K562 (cell line): Measurements from ENCODE around the gene LAMB4. TPM values are rescaled to one million over a fixed set of nuclear protein-coding genes. Genes with fewer than 3 reads are reported as not detected.
A peak's percentile ranks its signal among the peaks of the same experiment; 100 is the strongest.

Experiments
- ARID1B ChIP-seq: fragments of 450-650 bp; IDR thresholded peaks from 2 replicates; pipeline ENCODE4 v1.6.1; 2016; ENCODE audit warnings: antibody characterized with exemption, mild to moderate bottlenecking, inconsistent platforms
- BRD9 ChIP-seq: fragments of 450-650 bp; IDR thresholded peaks from 2 replicates; pipeline ENCODE4 v1.6.1; 2018; ENCODE audit warnings: low read depth; ENCODE audit not compliant: partially characterized antibody
- CAMTA2 ChIP-seq: fragments of 250-450 bp; sonication (Bioruptor Pico); conservative IDR thresholded peaks from 2 replicates; pipeline ENCODE4 v1.5.1; 2022
- CBFA2T3 ChIP-seq: fragments of 450-650 bp; IDR thresholded peaks from 2 replicates; pipeline ENCODE4 v1.6.1; 2017
- EP300 ChIP-seq: IDR thresholded peaks from 2 replicates; pipeline ENCODE4 v1.6.1; 2012; ENCODE audit warnings: low read length, improper control_type of control experiment
- NR2C1 ChIP-seq, 2 experiments: fragments of 450-650 bp; IDR thresholded peaks; 2 replicates each; pipeline ENCODE4 v1.6.1; 2017; ENCODE audit warnings: mild to moderate bottlenecking in 2 of 2, antibody characterized with exemption in 1 of 2, inconsistent platforms in 1 of 2, missing compliant biosample characterization in 1 of 2, missing genetic modification characterization in 1 of 2
- PHF20 ChIP-seq: fragments of 450-650 bp; IDR thresholded peaks from 2 replicates; pipeline ENCODE4 v1.6.1; 2018; ENCODE audit not compliant: partially characterized antibody
- SOX6 ChIP-seq: fragments of 450-650 bp; IDR thresholded peaks from 2 replicates; pipeline ENCODE4 v1.6.1; 2014; ENCODE audit warnings: mild to moderate bottlenecking
- STAG1 ChIP-seq: sonication (generic); formaldehyde crosslinking; IDR thresholded peaks from 2 replicates; pipeline ENCODE4 v1.5.0; 2020; ENCODE audit warnings: missing genetic modification reagents, borderline replicate concordance
- XRCC3 ChIP-seq: fragments of 450-650 bp; IDR thresholded peaks from 2 replicates; pipeline ENCODE4 v1.6.1; 2017; ENCODE audit warnings: mild to moderate bottlenecking, moderate library complexity
- ZBTB8A ChIP-seq: fragments of 450-650 bp; IDR thresholded peaks from 2 replicates; pipeline ENCODE4 v1.6.1; 2018; ENCODE audit warnings: mild to moderate bottlenecking, moderate library complexity; ENCODE audit not compliant: partially characterized antibody
- polyA plus RNA-seq, 8 experiments: library from polyadenylated mRNA; depleted of rRNA in 4 of 8; stranded (reverse) in 5 of 8; unstranded in 3 of 8; fragments of >200 nt; fragmentation: Nextera tagmentation in 2 of 8; fragmentation: Illumina TruSeq in 1 of 8; extraction: Ambion mirVana in 2 of 8; extraction: Trizol in 1 of 8; gene quantifications; 2 replicates each; pipeline versions ENCODE4 v1.2.1 to v1.2.3, GENCODE V29; 2011 to 2014; ENCODE audit warnings: inconsistent platforms in 1 of 8, missing spikeins in 1 of 8
- total RNA-seq, 7 experiments: library from RNA; depleted of rRNA in 6 of 7; stranded (reverse); fragments of >200 nt in 6 of 7; fragmentation: Illumina TruSeq in 2 of 7; extraction: Trizol in 2 of 7; gene quantifications; 2 replicates each; pipeline versions ENCODE4 v1.2.1 to v1.2.3, GENCODE V29; 2011 to 2021; ENCODE audit warnings: low replicate concordance in 1 of 7
- TF ChIP-seq, protein P1 (sequence below), 2 experiments: fragments of 450-650 bp in 1 of 2; IDR thresholded peaks; 2 replicates each; pipeline ENCODE4 v1.6.1; 2011 to 2017; ENCODE audit warnings: low read depth in 2 of 2, antibody characterized with exemption in 1 of 2, borderline replicate concordance in 1 of 2, low read length in 1 of 2, mild to moderate bottlenecking in 1 of 2, mixed read lengths in 1 of 2; ENCODE audit not compliant: control insufficient read depth in 1 of 2
- TF ChIP-seq, protein P2 (sequence below): fragments of 450-650 bp; IDR thresholded peaks from 2 replicates; pipeline ENCODE4 v1.6.1; 2016; ENCODE audit warnings: low read depth, mild to moderate bottlenecking, moderate library complexity
- TF ChIP-seq, protein P3 (sequence below): fragments of 450-650 bp; conservative IDR thresholded peaks from 2 replicates; pipeline ENCODE4 v1.6.1; 2016; ENCODE audit warnings: missing genetic modification characterization, low read depth, mild to moderate bottlenecking, control low read depth, missing compliant biosample characterization

Gene LAMB4
- total and polyA plus RNA-seq, 9 of the 15 experiments (the other 6 are each of a cell fraction or from before 2014, with no cell fraction given) = 0.06 to 0.13 (median 0.07) TPM; not detected in 6

DNA sequence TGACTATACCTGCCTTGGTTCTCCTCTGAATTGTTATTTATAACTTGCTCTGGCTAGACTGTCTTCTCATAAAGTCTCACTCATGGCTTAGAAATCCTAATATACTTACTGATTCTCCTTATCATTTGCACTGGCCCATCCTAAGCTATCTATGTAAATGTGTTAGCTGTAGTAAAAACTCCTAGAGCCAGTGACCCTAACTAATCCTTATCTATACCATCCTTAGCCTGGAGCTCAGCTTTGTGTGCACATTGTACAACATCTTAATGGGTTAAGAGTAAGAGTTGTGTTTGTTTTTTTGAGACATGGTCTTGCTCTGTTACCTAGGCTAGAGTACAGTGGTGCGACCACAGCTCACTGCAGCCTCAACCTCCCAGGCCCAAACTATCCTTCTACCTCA is 40.8 kb downstream of the LAMB4 start (continued):
- TF ChIP-seq CBFA2T3 (peak; percentile 31; the same call in 1 of the 2 replicates), ARID1B (peak; percentile 40), PHF20 (no peak), BRD9 (no peak), EP300 (no peak), STAG1 (CRISPR knock-in tag) (no peak), XRCC3 (no peak), CAMTA2 (CRISPR knock-in tag) (no peak), NR2C1 (IDR thresholded peaks at IDR 0.05) (no peak), NR2C1 (tag; IDR thresholded peaks at IDR 0.05) (peak; percentile 39; the same call in 1 of the 2 replicates), ZBTB8A (no peak), SOX6 (peak; percentile 10; the same call in 1 of the 2 replicates)
- TF ChIP-seq, protein P1, sequence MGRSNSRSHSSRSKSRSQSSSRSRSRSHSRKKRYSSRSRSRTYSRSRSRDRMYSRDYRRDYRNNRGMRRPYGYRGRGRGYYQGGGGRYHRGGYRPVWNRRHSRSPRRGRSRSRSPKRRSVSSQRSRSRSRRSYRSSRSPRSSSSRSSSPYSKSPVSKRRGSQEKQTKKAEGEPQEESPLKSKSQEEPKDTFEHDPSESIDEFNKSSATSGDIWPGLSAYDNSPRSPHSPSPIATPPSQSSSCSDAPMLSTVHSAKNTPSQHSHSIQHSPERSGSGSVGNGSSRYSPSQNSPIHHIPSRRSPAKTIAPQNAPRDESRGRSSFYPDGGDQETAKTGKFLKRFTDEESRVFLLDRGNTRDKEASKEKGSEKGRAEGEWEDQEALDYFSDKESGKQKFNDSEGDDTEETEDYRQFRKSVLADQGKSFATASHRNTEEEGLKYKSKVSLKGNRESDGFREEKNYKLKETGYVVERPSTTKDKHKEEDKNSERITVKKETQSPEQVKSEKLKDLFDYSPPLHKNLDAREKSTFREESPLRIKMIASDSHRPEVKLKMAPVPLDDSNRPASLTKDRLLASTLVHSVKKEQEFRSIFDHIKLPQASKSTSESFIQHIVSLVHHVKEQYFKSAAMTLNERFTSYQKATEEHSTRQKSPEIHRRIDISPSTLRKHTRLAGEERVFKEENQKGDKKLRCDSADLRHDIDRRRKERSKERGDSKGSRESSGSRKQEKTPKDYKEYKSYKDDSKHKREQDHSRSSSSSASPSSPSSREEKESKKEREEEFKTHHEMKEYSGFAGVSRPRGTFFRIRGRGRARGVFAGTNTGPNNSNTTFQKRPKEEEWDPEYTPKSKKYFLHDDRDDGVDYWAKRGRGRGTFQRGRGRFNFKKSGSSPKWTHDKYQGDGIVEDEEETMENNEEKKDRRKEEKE (IDR thresholded peaks at IDR 0.05; ENCODE audit: borderline replicate concordance in 1 of 2, control insufficient read depth in 1 of 2, low read depth in 2 of 2, low read length in 1 of 2) = no peak
- TF ChIP-seq, protein P2, sequence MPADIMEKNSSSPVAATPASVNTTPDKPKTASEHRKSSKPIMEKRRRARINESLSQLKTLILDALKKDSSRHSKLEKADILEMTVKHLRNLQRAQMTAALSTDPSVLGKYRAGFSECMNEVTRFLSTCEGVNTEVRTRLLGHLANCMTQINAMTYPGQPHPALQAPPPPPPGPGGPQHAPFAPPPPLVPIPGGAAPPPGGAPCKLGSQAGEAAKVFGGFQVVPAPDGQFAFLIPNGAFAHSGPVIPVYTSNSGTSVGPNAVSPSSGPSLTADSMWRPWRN = no peak
- TF ChIP-seq, protein P3, sequence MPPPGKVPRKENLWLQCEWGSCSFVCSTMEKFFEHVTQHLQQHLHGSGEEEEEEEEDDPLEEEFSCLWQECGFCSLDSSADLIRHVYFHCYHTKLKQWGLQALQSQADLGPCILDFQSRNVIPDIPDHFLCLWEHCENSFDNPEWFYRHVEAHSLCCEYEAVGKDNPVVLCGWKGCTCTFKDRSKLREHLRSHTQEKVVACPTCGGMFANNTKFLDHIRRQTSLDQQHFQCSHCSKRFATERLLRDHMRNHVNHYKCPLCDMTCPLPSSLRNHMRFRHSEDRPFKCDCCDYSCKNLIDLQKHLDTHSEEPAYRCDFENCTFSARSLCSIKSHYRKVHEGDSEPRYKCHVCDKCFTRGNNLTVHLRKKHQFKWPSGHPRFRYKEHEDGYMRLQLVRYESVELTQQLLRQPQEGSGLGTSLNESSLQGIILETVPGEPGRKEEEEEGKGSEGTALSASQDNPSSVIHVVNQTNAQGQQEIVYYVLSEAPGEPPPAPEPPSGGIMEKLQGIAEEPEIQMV = 0 out of 2 replicates have a peak, but pooled peaks have one; percentile 23
